IPS DF 4.7 (cell line): ENCODE measurements around the gene CBLN2.

Experiments used
- DNase-seq: peaks from one replicate; pipeline ENCODE4 v3.0.0-alpha.2; 2013; ENCODE audit warnings: low spot score; ENCODE audit errors: extremely low read depth

Gene CBLN2

GRCh38 chr18:72544092-72544886, at the start of gene CBLN2:
TSS of gene CBLN2 (minus strand) at chr18:72544342. CDS start at chr18:72542160, 2,182 bp downstream.
- no peak for DNase-seq

GRCh38 chr18:72588360-72588759, 44.2 kb upstream of the CBLN2 start:
- no peak for DNase-seq

- DNase-seq = no peak
Observed at GRCh38 chr18:72584787-72585186, 40.6 kb upstream of the CBLN2 start.

- no peak for DNase-seq
Observed at GRCh38 chr18:72581976-72582375, 37.8 kb upstream of the CBLN2 start.

- DNase-seq = no peak
Observed at GRCh38 chr18:72572896-72573295, 28.8 kb upstream of the CBLN2 start.

- no peak for DNase-seq
Observed at GRCh38 chr18:72566290-72566689, 22.1 kb upstream of the CBLN2 start.

GRCh38 chr18:72555968-72556367, 11.8 kb upstream of the CBLN2 start:
- DNase-seq = no peak

- DNase-seq = no peak
Observed at GRCh38 chr18:72555101-72555500, 11.0 kb upstream of the CBLN2 start.

- no peak for DNase-seq
Observed at GRCh38 chr18:72543357-72544055, 636 bp downstream of the CBLN2 start.

GRCh38 chr18:72542984-72543356, 1.2 kb downstream of the CBLN2 start:
- DNase-seq = no peak

- DNase-seq = no peak
Observed at GRCh38 chr18:72542342-72542741, 1.8 kb downstream of the CBLN2 start.

GRCh38 chr18:72541871-72542332, 2.2 kb downstream of the CBLN2 start:
- DNase-seq = no peak

GRCh38 chr18:72539901-72540300, 4.2 kb downstream of the CBLN2 start:
- DNase-seq = no peak

GRCh38 chr18:72530622-72531021, 13.5 kb downstream of the CBLN2 start:
- no peak for DNase-seq

- DNase-seq = no peak
Observed at GRCh38 chr18:72504866-72505265, 39.3 kb downstream of the CBLN2 start.

GRCh38 chr18:72502671-72503431, 41.3 kb downstream of the CBLN2 start:
- no peak for DNase-seq

- no peak for DNase-seq
Observed at GRCh38 chr18:72492497-72492896, 51.6 kb downstream of the CBLN2 start.
